OCI-LY7 (cell line): Measurements from ENCODE around the gene GTF2H3. TPM values are rescaled to one million over a fixed set of nuclear protein-coding genes. Genes with fewer than 3 reads are reported as not detected.

Experiments used
- BruUV-seq: library from RNA; stranded (reverse); fragments of 400-500 nt; replicated peaks from 2 replicates; lab custom pipeline; 2021; lab: Mats Ljungman, UMichigan
- CTCF ChIA-PET: fragments of 300-600 bp; sonication (Branson Sonifier 250); formaldehyde crosslinking; loops from one replicate; lab custom pipeline; 2022; ENCODE audit warnings: antibody characterized with exemption; ENCODE audit not compliant: unreplicated experiment; lab: Charles Lee
- POLR2A ChIA-PET: fragments of 300-600 bp; sonication (Branson Sonifier 250); formaldehyde crosslinking; loops from one replicate; lab custom pipeline; 2022; ENCODE audit warnings: antibody characterized with exemption; lab: Charles Lee
- DNase-seq: peaks from one replicate; pipeline ENCODE4 v3.0.0-alpha.2; 2015; ENCODE audit warnings: low spot score
- H2AFZ ChIP-seq: fragments of 200-600 bp; sonication (generic), shearing (Covaris generic); 2 replicates; pipeline ENCODE4 v1.6.1; 2014; ENCODE audit warnings: mild to moderate bottlenecking, antibody characterized with exemption, low read length, moderate library complexity
- H3K27ac ChIP-seq: fragments of 200-600 bp; sonication (generic); 2 replicates; pipeline ENCODE4 v1.5.1; 2014; ENCODE audit warnings: mixed run types, low read depth, mild to moderate bottlenecking, moderate library complexity, low read length, inconsistent platforms; ENCODE audit not compliant: poor library complexity, severe bottlenecking
- H3K36me3 ChIP-seq: fragments of 200-600 bp; sonication (generic); 2 replicates; pipeline ENCODE4 v1.6.1; 2014; ENCODE audit warnings: mild to moderate bottlenecking, antibody characterized with exemption, low read length, moderate library complexity, mixed read lengths; ENCODE audit not compliant: insufficient read depth
- H3K4me1 ChIP-seq: fragments of 200-600 bp; sonication (generic); 2 replicates; pipeline ENCODE4 v1.5.1; 2014; ENCODE audit warnings: mild to moderate bottlenecking, low read length; ENCODE audit not compliant: insufficient read depth, poor library complexity, severe bottlenecking
- H3K4me2 ChIP-seq: fragments of 200-600 bp; sonication (generic); 2 replicates; pipeline ENCODE4 v1.6.1; 2014; ENCODE audit warnings: mild to moderate bottlenecking, low read length
- H3K4me3 ChIP-seq: fragments of 200-600 bp; sonication (generic); 2 replicates; pipeline ENCODE4 v1.5.1; 2014; ENCODE audit warnings: mild to moderate bottlenecking, low read depth, low read length; ENCODE audit not compliant: poor library complexity, severe bottlenecking
- H3K79me2 ChIP-seq: fragments of 200-600 bp; sonication (generic); 2 replicates; pipeline ENCODE4 v1.6.1; 2016; ENCODE audit warnings: low read depth, mild to moderate bottlenecking, low read length, moderate library complexity, mixed read lengths; ENCODE audit not compliant: insufficient read depth
- H3K9me2 ChIP-seq: fragments of 200-600 bp; sonication (generic); 2 replicates; pipeline ENCODE4 v1.6.1; 2016; ENCODE audit warnings: mild to moderate bottlenecking, low read length, mixed read lengths; ENCODE audit not compliant: insufficient read depth
- H3K9me3 ChIP-seq: fragments of 200-600 bp; sonication (generic); 2 replicates; pipeline ENCODE4 v1.6.1; 2014; ENCODE audit warnings: mild to moderate bottlenecking, mixed run types, low read length, mixed read lengths
- H4K20me1 ChIP-seq: fragments of 200-600 bp; sonication (generic); 2 replicates; pipeline ENCODE4 v1.6.1; 2014; ENCODE audit warnings: mild to moderate bottlenecking, antibody characterized with exemption, low read length, moderate library complexity, mixed read lengths; ENCODE audit not compliant: insufficient read depth
- EZH2phosphoT487 ChIP-seq: fragments of 200-600 bp; sonication (generic); IDR thresholded peaks from 2 replicates; pipeline ENCODE4 v1.6.1; 2018; ENCODE audit warnings: low read depth, borderline replicate concordance, mild to moderate bottlenecking, mixed run types, antibody characterized with exemption, low read length, moderate library complexity, mixed read lengths
- intact Hi-C: fragments of 100-400 bp; cut with micrococcal nuclease; formaldehyde crosslinking; loops from one replicate; pipeline ENCODE4 v1.10.0; 2022; ENCODE audit not compliant: unreplicated experiment
- total RNA-seq, 2 experiments: library from RNA; depleted of rRNA in 1 of 2; stranded (reverse); fragments of >200 nt in 1 of 2; shearing (Covaris generic) in 1 of 2; gene quantifications; 2 replicates each; pipeline ENCODE4 v1.2.3, GENCODE V29; 2014 to 2022
- TF ChIP-seq, protein P1 (sequence below): fragments of 200-600 bp; sonication (generic); conservative IDR thresholded peaks from 2 replicates; pipeline ENCODE4 v1.5.1; 2014; ENCODE audit warnings: mild to moderate bottlenecking, antibody characterized with exemption, low read length, moderate library complexity, mixed read lengths

GTF2H3 gene
- total RNA-seq, 2 experiments from 2014 or later, result 18.1 to 51.5 TPM

DNA sequence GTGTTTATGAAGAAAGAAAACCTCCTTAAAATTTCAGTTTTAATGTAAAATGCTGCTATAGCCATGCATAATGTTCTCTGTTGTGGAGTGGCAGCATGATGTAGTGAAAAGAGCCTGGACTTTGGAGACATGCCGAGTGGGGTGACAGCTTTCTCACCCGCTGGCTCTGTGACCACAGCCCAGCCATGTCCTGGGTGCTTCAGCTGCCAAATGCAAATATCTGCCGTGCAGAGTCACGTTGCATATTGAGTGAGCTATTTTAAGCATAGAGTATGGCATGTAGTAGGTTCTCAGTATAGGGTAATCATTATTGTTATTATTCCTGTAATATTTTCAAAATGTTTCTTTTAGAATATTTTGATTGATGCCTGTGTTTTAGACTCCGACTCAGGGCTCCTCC lies 21.8 kb downstream of the GTF2H3 start:
- H3K4me3 ChIP-seq, result no peak overlapping the region
- H3K36me3 ChIP-seq, result peaks cover 92% of the 10 kb centered on the region

DNA sequence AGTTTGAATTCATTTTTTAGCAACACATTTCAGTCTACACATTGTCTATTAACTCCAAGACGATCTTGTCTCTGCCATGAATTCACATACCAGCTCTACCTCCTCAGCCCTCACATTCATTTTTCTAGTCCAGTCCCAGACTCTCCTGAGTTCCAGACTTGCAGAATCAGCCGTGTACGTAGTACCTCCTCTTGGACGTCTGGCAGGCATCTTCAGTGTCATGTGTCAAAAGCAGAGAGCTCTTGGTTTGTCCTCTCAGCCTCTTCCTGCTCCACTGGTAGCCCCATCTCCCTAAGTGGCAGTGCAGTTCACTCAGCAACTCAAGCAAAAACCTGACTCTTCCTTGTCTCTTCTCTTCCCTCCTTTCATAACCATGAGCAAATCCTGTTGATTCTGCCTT lies 22.8 kb downstream of the GTF2H3 start:
- no peak for DNase-seq
- no peaks in the 10 kb centered on the region for H3K9me3 ChIP-seq
- H2AFZ ChIP-seq, result no peak overlapping the region
- H4K20me1 ChIP-seq, result no peaks in the 10 kb centered on the region
- no peak overlapping the region for H3K4me2 ChIP-seq
- peaks cover 18% of the 10 kb centered on the region for H3K4me1 ChIP-seq
- no peaks in the 10 kb centered on the region for H3K79me2 ChIP-seq
- no TSS peak for BruUV-seq
- no peak overlapping the region for H3K4me3 ChIP-seq
- H3K36me3 ChIP-seq, result peaks cover 90% of the 10 kb centered on the region
- intact Hi-C loops, result no loop called here
- no peak overlapping the region for H3K27ac ChIP-seq
- ChIA-PET CTCF (no interaction called here), POLR2A (interaction anchor here (0.6 kb wide), 1 partner anchor 1646 kb away, joined by 3 read pairs; no protein-coding TSS in a partner anchor)
- H3K9me2 ChIP-seq, result no peaks in the 10 kb centered on the region
- TF ChIP-seq, protein P1, sequence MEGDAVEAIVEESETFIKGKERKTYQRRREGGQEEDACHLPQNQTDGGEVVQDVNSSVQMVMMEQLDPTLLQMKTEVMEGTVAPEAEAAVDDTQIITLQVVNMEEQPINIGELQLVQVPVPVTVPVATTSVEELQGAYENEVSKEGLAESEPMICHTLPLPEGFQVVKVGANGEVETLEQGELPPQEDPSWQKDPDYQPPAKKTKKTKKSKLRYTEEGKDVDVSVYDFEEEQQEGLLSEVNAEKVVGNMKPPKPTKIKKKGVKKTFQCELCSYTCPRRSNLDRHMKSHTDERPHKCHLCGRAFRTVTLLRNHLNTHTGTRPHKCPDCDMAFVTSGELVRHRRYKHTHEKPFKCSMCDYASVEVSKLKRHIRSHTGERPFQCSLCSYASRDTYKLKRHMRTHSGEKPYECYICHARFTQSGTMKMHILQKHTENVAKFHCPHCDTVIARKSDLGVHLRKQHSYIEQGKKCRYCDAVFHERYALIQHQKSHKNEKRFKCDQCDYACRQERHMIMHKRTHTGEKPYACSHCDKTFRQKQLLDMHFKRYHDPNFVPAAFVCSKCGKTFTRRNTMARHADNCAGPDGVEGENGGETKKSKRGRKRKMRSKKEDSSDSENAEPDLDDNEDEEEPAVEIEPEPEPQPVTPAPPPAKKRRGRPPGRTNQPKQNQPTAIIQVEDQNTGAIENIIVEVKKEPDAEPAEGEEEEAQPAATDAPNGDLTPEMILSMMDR, result no peak
- no peak for TF ChIP-seq EZH2phosphoT487

More for the DNA sequence above, 21.8 kb downstream of the GTF2H3 start:
- H3K79me2 ChIP-seq, result no peaks in the 10 kb centered on the region
- H3K4me2 ChIP-seq, result peak overlapping the region; percentile 52
- DNase-seq, result peak; percentile 34
- H2AFZ ChIP-seq, result 0 out of 2 replicates have a peak overlapping the region, but pooled peaks have one; percentile 3
- no TSS peak for BruUV-seq
- H3K9me3 ChIP-seq, result no peaks in the 10 kb centered on the region
- peak overlapping the region; percentile 0 for H3K27ac ChIP-seq
- CTCF ChIA-PET, result no interaction called here
- H3K9me2 ChIP-seq, result no peaks in the 10 kb centered on the region
- intact Hi-C loops, result no loop called here
- POLR2A ChIA-PET, result interaction anchor here (0.9 kb wide), 1 partner anchor 21 kb away, joined by 3 read pairs; no protein-coding TSS in a partner anchor
- TF ChIP-seq, protein P1, result no peak
- TF ChIP-seq EZH2phosphoT487, result no peak
- H3K4me1 ChIP-seq, result peaks cover 18% of the 10 kb centered on the region
- H4K20me1 ChIP-seq, result no peaks in the 10 kb centered on the region

GRCh38 chr12:123657211-123657610 lies 23.6 kb downstream of the GTF2H3 start:
- no peak overlapping the region for H3K27ac ChIP-seq
- no peaks in the 10 kb centered on the region for H3K79me2 ChIP-seq
- no TSS peak for BruUV-seq
- H3K4me1 ChIP-seq, result peaks cover 18% of the 10 kb centered on the region
- intact Hi-C loops, result no loop called here
- H2AFZ ChIP-seq, result no peak overlapping the region
- peaks cover 86% of the 10 kb centered on the region for H3K36me3 ChIP-seq
- no peaks in the 10 kb centered on the region for H4K20me1 ChIP-seq
- no peak for TF ChIP-seq EZH2phosphoT487
- TF ChIP-seq, protein P1, result no peak
- ChIA-PET POLR2A (interaction anchor here (0.5 kb wide), 2 partner anchors 17 to 48 kb away, joined by 3 read pairs; no protein-coding TSS in a partner anchor), CTCF (no interaction called here)
- H3K9me2 ChIP-seq, result no peaks in the 10 kb centered on the region
- no peak overlapping the region for H3K4me2 ChIP-seq
- no peaks in the 10 kb centered on the region for H3K9me3 ChIP-seq
- DNase-seq, result no peak
- no peak overlapping the region for H3K4me3 ChIP-seq
